ENCODE data around the gene BDKRB2.
A peak's percentile ranks its signal among the peaks of the same experiment; 100 is the strongest.

The BDKRB2 gene

DNA sequence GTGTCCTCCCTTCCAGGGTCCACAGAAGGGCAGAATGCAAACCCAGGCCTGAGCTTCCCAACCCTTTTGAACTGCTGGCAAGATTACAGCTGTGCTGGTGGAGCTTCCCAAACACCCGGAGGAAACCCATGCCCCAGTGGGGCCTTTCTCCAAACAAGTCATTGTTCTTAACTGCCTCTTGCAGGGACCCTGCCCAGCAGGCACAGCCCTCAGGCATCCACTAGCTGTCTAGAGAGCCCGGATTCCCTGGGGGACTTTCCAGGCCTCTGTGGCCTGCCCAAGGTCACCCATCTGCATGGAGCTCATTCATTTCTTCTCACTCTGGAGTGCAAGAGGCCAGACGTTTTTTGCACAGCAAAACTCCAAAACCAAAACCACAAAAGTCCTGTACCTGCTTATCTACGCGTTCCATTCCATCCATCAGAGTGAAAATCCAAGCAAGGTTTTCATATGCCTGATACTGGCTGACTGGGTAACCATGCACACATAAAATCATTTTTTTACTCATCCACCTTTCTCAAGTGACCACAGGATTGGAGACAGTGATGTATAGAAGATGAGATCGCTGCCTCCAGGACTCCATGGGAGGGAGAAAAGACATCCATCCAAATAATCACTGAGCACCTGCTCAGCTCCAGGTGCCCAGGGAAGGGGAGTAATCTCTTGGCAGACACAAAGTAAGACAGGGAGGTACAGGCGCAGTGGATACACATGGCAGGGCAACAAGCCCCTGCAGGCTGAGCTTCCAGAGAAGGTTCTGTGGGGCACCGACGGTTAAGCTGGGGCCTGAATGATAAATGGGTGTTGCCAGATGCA lies 17.2 kb upstream of the BDKRB2 start:
- no peak for DNase-seq (ENCODE audit: low spot score)
- TF ChIP-seq, protein P1, sequence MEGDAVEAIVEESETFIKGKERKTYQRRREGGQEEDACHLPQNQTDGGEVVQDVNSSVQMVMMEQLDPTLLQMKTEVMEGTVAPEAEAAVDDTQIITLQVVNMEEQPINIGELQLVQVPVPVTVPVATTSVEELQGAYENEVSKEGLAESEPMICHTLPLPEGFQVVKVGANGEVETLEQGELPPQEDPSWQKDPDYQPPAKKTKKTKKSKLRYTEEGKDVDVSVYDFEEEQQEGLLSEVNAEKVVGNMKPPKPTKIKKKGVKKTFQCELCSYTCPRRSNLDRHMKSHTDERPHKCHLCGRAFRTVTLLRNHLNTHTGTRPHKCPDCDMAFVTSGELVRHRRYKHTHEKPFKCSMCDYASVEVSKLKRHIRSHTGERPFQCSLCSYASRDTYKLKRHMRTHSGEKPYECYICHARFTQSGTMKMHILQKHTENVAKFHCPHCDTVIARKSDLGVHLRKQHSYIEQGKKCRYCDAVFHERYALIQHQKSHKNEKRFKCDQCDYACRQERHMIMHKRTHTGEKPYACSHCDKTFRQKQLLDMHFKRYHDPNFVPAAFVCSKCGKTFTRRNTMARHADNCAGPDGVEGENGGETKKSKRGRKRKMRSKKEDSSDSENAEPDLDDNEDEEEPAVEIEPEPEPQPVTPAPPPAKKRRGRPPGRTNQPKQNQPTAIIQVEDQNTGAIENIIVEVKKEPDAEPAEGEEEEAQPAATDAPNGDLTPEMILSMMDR (IDR thresholded peaks at IDR 0.05; ENCODE audit: extremely low read depth, missing control alignments) = no peak

DNA sequence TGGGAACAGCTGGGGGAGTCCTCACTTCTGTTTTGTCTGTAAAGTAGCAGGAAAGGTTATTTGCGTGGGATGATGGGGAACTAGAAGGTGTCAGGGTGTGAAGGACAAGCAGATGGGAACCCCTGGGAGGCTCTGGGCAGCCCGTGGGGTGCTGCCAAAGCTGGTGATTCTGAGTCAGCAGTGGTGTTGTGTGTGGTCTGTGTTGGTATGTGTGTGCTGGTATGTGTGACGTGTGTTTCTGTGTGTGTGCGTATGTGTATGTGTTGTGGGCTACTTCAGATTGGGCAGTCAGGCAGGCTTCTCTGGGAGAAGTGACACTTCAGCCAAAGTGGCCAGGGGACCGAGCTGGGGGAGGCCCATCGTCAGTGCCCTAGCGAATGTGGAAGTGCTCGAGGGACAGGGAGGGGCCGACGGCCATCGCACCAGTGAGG lies 15.3 kb upstream of the BDKRB2 start:
- TF ChIP-seq, protein P1 (IDR thresholded peaks at IDR 0.05; ENCODE audit: extremely low read depth, missing control alignments) = no peak
- DNase-seq (ENCODE audit: low spot score) = peak; percentile 26

DNA sequence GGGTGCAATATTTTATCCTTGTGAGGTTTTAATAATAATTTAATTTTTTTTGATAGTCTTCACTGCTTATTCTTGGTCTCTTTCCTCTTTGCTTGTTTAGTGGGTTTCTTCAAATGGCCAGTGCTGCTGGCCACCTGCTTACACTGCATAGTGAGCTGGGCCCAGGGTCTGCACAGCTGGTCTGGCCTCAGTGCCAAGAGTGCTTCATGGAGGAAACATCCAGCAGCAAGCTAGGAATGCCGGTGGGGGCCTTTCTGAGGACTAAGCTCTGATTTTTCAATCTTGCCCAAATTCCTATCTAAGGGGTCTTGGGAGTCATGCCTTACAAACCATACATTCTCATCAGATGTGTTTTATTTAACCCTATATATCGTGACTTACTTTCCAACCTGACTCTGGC lies 13.3 kb upstream of the BDKRB2 start:
- no peak for DNase-seq (ENCODE audit: low spot score)
- TF ChIP-seq, protein P1 (IDR thresholded peaks at IDR 0.05; ENCODE audit: extremely low read depth, missing control alignments) = no peak

DNA sequence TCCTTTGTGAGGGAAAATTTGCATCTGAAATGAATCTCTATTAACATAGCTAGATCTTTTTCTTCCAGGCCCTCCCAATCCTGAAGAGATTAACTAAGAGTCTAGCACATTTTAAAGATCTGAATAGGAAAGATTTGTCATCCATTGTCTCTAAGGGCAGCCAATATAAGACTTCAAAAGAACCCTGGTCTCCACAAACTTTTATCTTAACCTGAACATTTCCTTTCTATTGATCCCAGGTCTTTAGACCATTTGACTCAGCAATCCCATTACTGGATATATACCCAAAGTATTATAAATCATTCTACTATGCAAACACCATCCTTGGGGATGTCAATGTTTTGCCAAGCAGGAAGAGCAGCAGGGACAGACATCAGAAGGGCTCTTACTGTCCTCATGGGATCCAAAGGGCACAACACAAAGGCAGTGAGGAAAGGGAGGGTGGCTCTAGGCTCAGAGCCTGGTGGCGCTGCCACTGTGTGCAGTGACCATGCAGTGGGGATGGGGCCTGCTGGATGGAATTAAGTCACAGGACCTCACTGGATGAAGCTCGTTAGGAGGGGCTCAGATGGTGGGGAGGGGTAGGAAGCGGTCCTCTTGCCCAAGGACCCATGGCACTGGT lies 12.7 kb upstream of the BDKRB2 start:
- TF ChIP-seq, protein P1 (IDR thresholded peaks at IDR 0.05; ENCODE audit: extremely low read depth, missing control alignments) = no peak
- DNase-seq (ENCODE audit: low spot score) = no peak

DNA sequence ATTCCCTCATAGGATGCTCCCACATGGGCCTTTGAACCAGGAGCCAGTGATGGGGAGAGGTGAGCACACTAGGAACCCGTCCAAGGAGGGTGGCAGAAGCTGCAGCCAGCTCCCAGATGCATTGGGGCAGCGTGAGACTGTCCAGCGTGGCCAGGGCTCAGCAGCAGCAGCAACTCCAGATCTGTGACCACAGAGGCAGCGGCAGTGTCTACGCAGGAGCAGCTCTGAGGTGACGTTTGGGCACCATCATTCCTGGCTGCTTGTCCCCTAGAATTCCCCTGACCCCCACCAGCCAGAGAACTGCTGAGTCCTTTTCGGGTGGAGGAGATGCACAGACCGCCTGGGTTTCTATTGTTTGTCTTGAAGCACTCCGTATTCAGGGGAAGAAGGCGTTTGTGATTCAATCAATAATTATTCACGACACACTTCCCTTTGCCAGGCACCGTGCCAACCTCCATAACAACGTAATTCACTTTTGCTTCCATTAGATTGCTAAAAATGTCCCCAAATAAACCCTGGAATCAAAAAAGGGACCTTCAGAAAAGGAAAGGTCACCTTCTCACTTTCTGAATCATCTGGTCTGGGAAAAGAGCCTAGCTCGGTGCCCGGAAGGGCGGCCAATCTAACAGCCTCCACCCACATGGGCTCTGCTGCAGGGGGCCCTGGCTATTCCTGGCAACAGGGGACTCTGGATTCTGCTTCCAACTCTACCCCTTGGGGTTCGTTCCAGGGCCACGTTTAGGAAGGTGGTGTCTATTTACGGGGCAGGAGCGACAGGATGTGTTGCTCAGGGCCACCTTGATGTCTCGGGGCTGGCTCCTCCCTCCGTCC lies 11.4 kb upstream of the BDKRB2 start:
- TF ChIP-seq, protein P1 (IDR thresholded peaks at IDR 0.05; ENCODE audit: extremely low read depth, missing control alignments) = no peak
- DNase-seq (ENCODE audit: low spot score) = no peak

DNA sequence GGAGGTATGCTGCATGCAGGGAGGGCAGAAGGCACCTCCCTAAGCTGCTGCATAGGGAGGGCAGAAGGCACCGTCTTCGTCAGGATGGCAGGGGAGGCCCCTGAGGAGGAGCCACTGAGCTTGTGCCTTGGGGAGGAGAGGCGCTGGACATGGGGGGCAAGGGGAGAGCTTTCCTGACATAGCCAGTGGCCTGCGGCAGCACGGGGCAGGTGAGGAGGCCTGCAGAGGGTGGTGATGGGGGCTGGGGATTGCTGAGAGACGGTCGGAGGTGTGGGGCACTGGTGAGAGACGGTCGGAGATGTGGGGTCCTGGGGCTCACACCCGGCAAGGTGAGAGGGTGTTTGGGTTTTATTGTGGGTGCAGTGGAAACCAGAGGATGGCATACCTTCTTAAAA lies 10.4 kb upstream of the BDKRB2 start:
- DNase-seq (ENCODE audit: low spot score) = no peak
- TF ChIP-seq, protein P1 (IDR thresholded peaks at IDR 0.05; ENCODE audit: extremely low read depth, missing control alignments) = no peak

Measured in GM20000 (cell line).